CD8-positive, alpha-beta memory T cell (primary cell): ENCODE measurements around the gene ACTL8. TPM values are rescaled to one million over a fixed set of nuclear protein-coding genes. Genes with fewer than 3 reads are reported as not detected.
A peak's percentile ranks its signal among the peaks of the same experiment; 100 is the strongest.

ENCODE experiments used
- CTCF ChIA-PET: fragments of 350-600 bp; sonication (Branson Sonifier 250); formaldehyde crosslinking; loops from one replicate; lab custom pipeline; 2021; ENCODE audit warnings: antibody characterized with exemption; lab: Charles Lee
- POLR2A ChIA-PET: fragments of 350-600 bp; sonication (Branson Sonifier 250); formaldehyde crosslinking; loops from one replicate; lab custom pipeline; 2021; ENCODE audit warnings: antibody characterized with exemption; lab: Charles Lee
- DNase-seq, 5 donors: peaks; one replicate each; pipeline versions ENCODE4 v3.0.0 to v3.0.0-alpha.2; 2020 to 2022; ENCODE audit warnings: mixed read lengths in 1 of 5
- H3K27ac ChIP-seq: one replicate; pipeline ENCODE4 v1.7.0; 2013; ENCODE audit warnings: low read depth, mild to moderate bottlenecking, low read length, moderate library complexity
- H3K27me3 ChIP-seq: 2 replicates; pipeline ENCODE4 v1.7.0; 2013; ENCODE audit warnings: low read length, mild to moderate bottlenecking; ENCODE audit not compliant: insufficient read depth, poor library complexity, severe bottlenecking
- H3K36me3 ChIP-seq: 2 replicates; pipeline ENCODE4 v1.7.0; 2013; ENCODE audit warnings: mild to moderate bottlenecking, low read length, moderate library complexity; ENCODE audit not compliant: insufficient read depth
- H3K4me1 ChIP-seq: 2 replicates; pipeline ENCODE4 v1.7.0; 2013; ENCODE audit warnings: mild to moderate bottlenecking, low read length, moderate library complexity; ENCODE audit not compliant: insufficient read depth
- H3K4me3 ChIP-seq: 2 replicates; pipeline ENCODE4 v1.7.0; 2013; ENCODE audit warnings: mild to moderate bottlenecking, low read length
- H3K9me3 ChIP-seq: 2 replicates; pipeline ENCODE4 v1.7.0; 2013; ENCODE audit warnings: mild to moderate bottlenecking, low read length
- H3K27ac Mint-ChIP-seq, 8 donors: one replicate each; pipeline ENCODE4 v1.8.0; 2020 to 2021; ENCODE audit warnings: mixed read lengths in 8 of 8, mild to moderate bottlenecking in 6 of 8, inconsistent platforms in 3 of 8, moderate library complexity in 3 of 8
- H3K27me3 Mint-ChIP-seq, 2 donors: one replicate each; pipeline ENCODE4 v1.8.0; 2020 to 2021; ENCODE audit warnings: mixed read lengths in 2 of 2, mild to moderate bottlenecking in 1 of 2, moderate library complexity in 1 of 2
- H3K36me3 Mint-ChIP-seq, 3 donors: one replicate each; pipeline ENCODE4 v1.8.0; 2020 to 2021; ENCODE audit warnings: mixed read lengths in 3 of 3, inconsistent platforms in 1 of 3, mild to moderate bottlenecking in 1 of 3
- H3K4me1 Mint-ChIP-seq, 3 donors: one replicate each; pipeline ENCODE4 v1.8.0; 2020 to 2021; ENCODE audit warnings: mixed read lengths in 3 of 3, inconsistent platforms in 1 of 3, mild to moderate bottlenecking in 1 of 3
- H3K4me3 Mint-ChIP-seq, 7 donors: one replicate each; pipeline ENCODE4 v1.8.0; 2020 to 2021; ENCODE audit warnings: mixed read lengths in 7 of 7, mild to moderate bottlenecking in 6 of 7, moderate library complexity in 4 of 7, inconsistent platforms in 2 of 7
- H3K9me3 Mint-ChIP-seq, 5 donors: one replicate each; pipeline ENCODE4 v1.8.0; 2020 to 2022; ENCODE audit warnings: mixed read lengths in 5 of 5, mild to moderate bottlenecking in 3 of 5, moderate library complexity in 2 of 5, inconsistent platforms in 1 of 5
- polyA plus RNA-seq: library from polyadenylated mRNA; unstranded; fragments of 300-500 nt; fragmentation: Illumina TruSeq; gene quantifications from one replicate; pipeline ENCODE4 v1.2.3, GENCODE V29; 2021
- total RNA-seq, 2 experiments: library from RNA; stranded (reverse); gene quantifications; one replicate each; pipeline ENCODE4 v1.2.3, GENCODE V29; 2021

ACTL8 gene
- total and polyA plus RNA-seq, 3 experiments from 2014 or later, result not detected

DNA sequence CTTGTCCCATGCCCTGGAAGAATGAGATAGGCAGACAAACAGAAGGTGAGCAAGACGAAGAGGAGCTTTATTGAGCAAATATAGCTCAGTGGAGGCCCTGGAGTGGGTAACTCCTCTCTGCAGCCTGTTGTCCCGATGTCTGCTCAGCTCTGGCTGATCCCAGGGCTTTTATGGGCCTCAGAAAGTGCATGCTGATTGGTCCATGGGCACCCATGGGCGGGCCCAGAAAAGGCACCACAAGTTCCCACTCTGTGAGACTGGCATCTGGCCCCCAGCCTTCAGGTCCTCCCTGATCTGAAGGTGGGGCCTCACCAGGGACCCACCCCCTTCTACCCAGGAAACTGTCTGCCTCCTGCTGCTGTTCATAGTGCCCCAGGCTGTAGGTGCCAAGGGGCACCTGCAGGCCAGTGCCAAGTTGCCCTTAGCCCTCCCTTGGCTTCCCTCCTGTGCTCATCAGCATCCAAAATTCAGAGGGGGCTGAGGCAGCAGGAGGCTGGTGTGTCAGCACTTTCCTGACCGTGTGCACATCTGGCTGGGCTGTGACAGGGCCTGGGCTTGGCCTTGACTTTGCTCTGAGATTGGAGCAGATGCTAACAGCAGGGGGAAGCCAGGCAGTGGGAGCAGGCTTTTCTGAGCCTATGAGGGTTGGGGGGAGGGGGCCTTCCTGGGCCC, 35.4 kb downstream of the ACTL8 start:
- ChIA-PET CTCF (no interaction called here), POLR2A (no interaction called here)
- no peak for DNase-seq
- Mint-ChIP-seq H3K27me3 (peaks cover 5 to 31% of the 10 kb centered on the region in 2 donors), H3K9me3 (no peaks in the 10 kb centered on the region), H3K4me1 (no peaks in the 10 kb centered on the region), H3K36me3 (no peaks in the 10 kb centered on the region), H3K4me3 (no peak overlapping the region), H3K27ac (no peak overlapping the region)
- no peaks in the 10 kb centered on the region for H3K27me3 ChIP-seq
- H3K36me3 ChIP-seq, result no peaks in the 10 kb centered on the region
- H3K9me3 ChIP-seq, result no peaks in the 10 kb centered on the region
- no peaks in the 10 kb centered on the region for H3K4me1 ChIP-seq
- no peak overlapping the region for H3K27ac ChIP-seq
- H3K4me3 ChIP-seq, result no peak overlapping the region

DNA sequence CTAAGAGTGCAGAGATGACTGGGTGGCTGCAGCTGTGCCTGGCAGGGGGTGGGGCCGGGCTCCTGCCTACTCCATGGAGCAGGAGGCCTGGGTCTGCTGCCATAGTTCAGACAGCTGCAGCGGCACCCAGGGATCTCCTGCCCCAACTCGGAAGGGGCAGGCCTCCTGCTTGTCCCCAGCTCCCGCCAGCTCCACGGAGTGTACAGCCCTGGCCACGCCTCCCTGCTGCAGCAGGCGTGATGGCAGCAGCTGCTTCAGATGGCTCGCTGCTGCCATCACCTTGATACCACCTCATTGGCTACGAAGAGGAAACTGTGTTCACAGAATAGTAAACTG, 35.9 kb downstream of the ACTL8 start:
- Mint-ChIP-seq H3K4me3 (no peak overlapping the region), H3K4me1 (no peaks in the 10 kb centered on the region)
- no peak for DNase-seq

GRCh38 chr1:17791480-17791879, 36.3 kb downstream of the ACTL8 start:
- H3K27me3 Mint-ChIP-seq, result peaks cover 5 to 31% of the 10 kb centered on the region in 2 donors
- H3K27ac Mint-ChIP-seq, result no peak overlapping the region

More for the DNA sequence above, 35.9 kb downstream of the ACTL8 start:
- no peak overlapping the region for H3K27ac Mint-ChIP-seq
- Histone ChIP-seq H3K27ac (no peak overlapping the region), H3K4me1 (no peaks in the 10 kb centered on the region), H3K27me3 (no peaks in the 10 kb centered on the region), H3K9me3 (no peaks in the 10 kb centered on the region), H3K36me3 (no peaks in the 10 kb centered on the region), H3K4me3 (no peak overlapping the region)
- POLR2A ChIA-PET, result no interaction called here
- CTCF ChIA-PET, result no interaction called here
- H3K9me3 Mint-ChIP-seq, result no peaks in the 10 kb centered on the region
- peaks cover 5 to 31% of the 10 kb centered on the region in 2 donors for H3K27me3 Mint-ChIP-seq
- H3K36me3 Mint-ChIP-seq, result no peaks in the 10 kb centered on the region

DNA sequence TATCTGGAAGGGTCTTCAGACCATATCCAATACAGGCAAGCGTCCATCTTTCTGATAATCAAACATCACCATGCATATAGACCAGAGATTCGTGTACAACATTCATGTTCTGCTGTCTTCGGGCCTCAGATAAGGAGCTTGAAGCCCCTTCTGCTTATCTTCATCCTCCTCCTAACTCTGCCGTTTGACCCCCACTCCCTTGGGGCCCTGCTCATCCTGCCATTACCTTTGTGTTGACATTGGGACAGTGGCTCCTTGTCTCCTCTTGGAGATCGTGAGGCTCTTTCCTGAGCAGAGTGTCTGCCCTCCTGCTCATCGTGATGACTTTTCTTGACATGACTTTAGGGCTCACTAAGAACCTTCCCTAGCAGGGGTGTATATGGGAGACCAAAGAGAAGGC, 37.3 kb downstream of the ACTL8 start:
- ChIA-PET CTCF (no interaction called here), POLR2A (no interaction called here)
- Histone ChIP-seq H3K4me3 (no peak overlapping the region), H3K27me3 (no peaks in the 10 kb centered on the region), H3K36me3 (no peaks in the 10 kb centered on the region), H3K9me3 (no peaks in the 10 kb centered on the region), H3K27ac (no peak overlapping the region), H3K4me1 (no peaks in the 10 kb centered on the region)
- peaks cover 5 to 31% of the 10 kb centered on the region in 2 donors for H3K27me3 Mint-ChIP-seq
- no peaks in the 10 kb centered on the region for H3K9me3 Mint-ChIP-seq
- no peak for DNase-seq
- no peaks in the 10 kb centered on the region for H3K36me3 Mint-ChIP-seq
- H3K27ac Mint-ChIP-seq, result no peak overlapping the region
- no peaks in the 10 kb centered on the region for H3K4me1 Mint-ChIP-seq
- H3K4me3 Mint-ChIP-seq, result no peak overlapping the region

More at GRCh38 chr1:17791480-17791879, 36.3 kb downstream of the ACTL8 start:
- no peaks in the 10 kb centered on the region for H3K9me3 Mint-ChIP-seq
- ChIA-PET CTCF (no interaction called here), POLR2A (no interaction called here)
- H3K36me3 Mint-ChIP-seq, result no peaks in the 10 kb centered on the region
- H3K4me3 Mint-ChIP-seq, result no peak overlapping the region
- Histone ChIP-seq H3K36me3 (no peaks in the 10 kb centered on the region), H3K4me1 (no peaks in the 10 kb centered on the region), H3K27me3 (no peaks in the 10 kb centered on the region), H3K9me3 (no peaks in the 10 kb centered on the region), H3K27ac (no peak overlapping the region), H3K4me3 (no peak overlapping the region)
- no peaks in the 10 kb centered on the region for H3K4me1 Mint-ChIP-seq
- no peak for DNase-seq

DNA sequence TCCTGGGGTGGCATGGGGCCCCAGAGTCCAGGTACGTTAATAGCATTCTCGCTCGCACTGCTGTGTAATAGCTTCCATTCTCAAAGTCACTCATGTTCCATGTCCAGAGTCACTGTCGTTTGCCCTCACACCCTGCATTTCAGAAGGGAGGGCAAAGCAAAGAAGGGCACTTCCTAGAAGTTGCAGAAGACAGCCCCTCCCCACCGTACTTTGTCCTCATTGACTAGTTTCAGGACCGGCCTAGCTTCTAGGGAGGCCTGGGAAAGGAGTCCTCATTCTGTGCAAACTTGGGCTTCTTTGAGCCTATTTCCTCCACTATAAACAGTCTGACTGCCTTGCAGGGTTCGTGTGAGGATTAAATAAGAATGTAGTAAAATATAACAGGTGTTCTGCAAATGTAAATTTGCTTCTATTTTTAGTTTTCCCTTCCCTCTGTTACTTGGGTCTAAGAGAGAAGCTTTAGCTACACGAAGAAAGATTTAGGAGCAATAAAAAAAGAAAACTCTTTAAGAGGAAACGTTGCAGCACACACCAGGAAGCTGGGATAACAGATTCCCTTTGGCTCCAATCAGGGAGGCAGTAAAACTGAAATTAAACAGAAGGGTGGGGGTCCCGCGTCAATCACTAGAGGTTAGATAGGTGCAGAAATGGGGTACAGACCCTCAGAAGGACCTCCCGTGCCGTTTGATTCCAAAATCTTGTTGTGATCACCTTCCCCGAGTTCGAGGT, 40.1 kb downstream of the ACTL8 start:
- Mint-ChIP-seq H3K4me1 (no peaks in the 10 kb centered on the region), H3K9me3 (no peaks in the 10 kb centered on the region), H3K27ac (peak overlapping the region in 1 of 8 donors; percentile 11), H3K36me3 (no peaks in the 10 kb centered on the region), H3K4me3 (no peak overlapping the region), H3K27me3 (peaks cover 6 to 32% of the 10 kb centered on the region in 2 donors)
- H3K27me3 ChIP-seq, result no peaks in the 10 kb centered on the region
- ChIA-PET CTCF (no interaction called here), POLR2A (no interaction called here)
- H3K4me3 ChIP-seq, result no peak overlapping the region
- no peak for DNase-seq
- no peaks in the 10 kb centered on the region for H3K9me3 ChIP-seq
- no peaks in the 10 kb centered on the region for H3K36me3 ChIP-seq
- H3K4me1 ChIP-seq, result no peaks in the 10 kb centered on the region
- no peak overlapping the region for H3K27ac ChIP-seq

- POLR2A ChIA-PET, result no interaction called here
- peak overlapping the region in 1 of 8 donors; percentile 11 for H3K27ac Mint-ChIP-seq
- peaks cover 7 to 33% of the 10 kb centered on the region in 2 donors for H3K27me3 Mint-ChIP-seq
- Histone ChIP-seq H3K27ac (no peak overlapping the region), H3K36me3 (no peaks in the 10 kb centered on the region), H3K9me3 (no peaks in the 10 kb centered on the region), H3K4me3 (no peak overlapping the region), H3K4me1 (no peaks in the 10 kb centered on the region), H3K27me3 (no peaks in the 10 kb centered on the region)
- DNase-seq, result no peak
- CTCF ChIA-PET, result no interaction called here
- no peaks in the 10 kb centered on the region for H3K9me3 Mint-ChIP-seq
- H3K4me1 Mint-ChIP-seq, result no peaks in the 10 kb centered on the region
- H3K36me3 Mint-ChIP-seq, result no peaks in the 10 kb centered on the region
- peak overlapping the region in 1 of 7 donors; percentile 16 for H3K4me3 Mint-ChIP-seq
Observed at GRCh38 chr1:17795836-17796645, 40.9 kb downstream of the ACTL8 start.

DNA sequence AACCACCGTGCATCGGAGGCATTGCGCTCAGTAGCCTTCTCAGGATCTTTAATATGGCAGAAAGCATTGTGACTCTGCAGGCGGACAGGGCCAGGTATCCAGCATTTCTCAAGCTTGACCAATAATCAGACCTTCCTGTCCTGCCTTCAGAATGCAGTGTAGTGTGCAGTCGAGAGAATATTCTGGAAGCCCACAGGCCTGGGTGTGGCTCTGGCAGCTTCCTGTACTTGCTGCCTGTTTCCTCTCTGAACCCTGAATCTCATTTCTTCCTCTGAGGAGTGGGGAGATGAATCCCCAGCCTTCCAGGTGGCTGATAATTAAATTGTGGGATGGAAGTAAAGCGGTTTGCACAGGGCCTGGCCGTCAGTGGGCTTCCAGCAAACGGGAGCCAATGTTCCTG, 42.3 kb downstream of the ACTL8 start:
- no peak overlapping the region for H3K4me3 ChIP-seq

GRCh38 chr1:17798011-17798410, 42.9 kb downstream of the ACTL8 start:
- no peaks in the 10 kb centered on the region for H3K36me3 ChIP-seq
- no peak overlapping the region for H3K4me3 ChIP-seq
- POLR2A ChIA-PET, result no interaction called here
- CTCF ChIA-PET, result interaction anchor here (1.1 kb wide), 1 partner anchor 11 kb away, joined by 3 read pairs; no protein-coding TSS in a partner anchor
- H3K27me3 ChIP-seq, result no peaks in the 10 kb centered on the region
- Mint-ChIP-seq H3K4me1 (no peaks in the 10 kb centered on the region), H3K27ac (peak overlapping the region in 1 of 8 donors; percentile 83), H3K27me3 (peaks cover 7 to 24% of the 10 kb centered on the region in 2 donors), H3K4me3 (no peak overlapping the region), H3K36me3 (no peaks in the 10 kb centered on the region), H3K9me3 (peaks cover 0 to 2% (median 0%) of the 10 kb centered on the region in 5 donors)
- H3K9me3 ChIP-seq, result no peaks in the 10 kb centered on the region
- no peak for DNase-seq
- no peaks in the 10 kb centered on the region for H3K4me1 ChIP-seq
- no peak overlapping the region for H3K27ac ChIP-seq

More for the DNA sequence above, 42.3 kb downstream of the ACTL8 start:
- Mint-ChIP-seq H3K9me3 (peaks cover 0 to 2% (median 0%) of the 10 kb centered on the region in 5 donors), H3K27ac (no peak overlapping the region), H3K4me1 (no peaks in the 10 kb centered on the region), H3K27me3 (peaks cover 10 to 28% of the 10 kb centered on the region in 2 donors), H3K36me3 (no peaks in the 10 kb centered on the region), H3K4me3 (no peak overlapping the region)
- no peaks in the 10 kb centered on the region for H3K9me3 ChIP-seq
- H3K36me3 ChIP-seq, result no peaks in the 10 kb centered on the region
- CTCF ChIA-PET, result interaction anchor here (1.1 kb wide), 1 partner anchor 10 kb away, joined by 3 read pairs; no protein-coding TSS in a partner anchor
- no peaks in the 10 kb centered on the region for H3K4me1 ChIP-seq
- no peak overlapping the region for H3K27ac ChIP-seq
- no peaks in the 10 kb centered on the region for H3K27me3 ChIP-seq
- POLR2A ChIA-PET, result no interaction called here
- no peak for DNase-seq
